GM19023 (cell line): ENCODE measurements around the gene COL17A1.

Experiments used
- ATAC-seq: cut with Tn5 transposase; IDR thresholded peaks from one replicate; pipeline ENCODE4 v1.9.1; 2021; ENCODE audit warnings: mild to moderate bottlenecking, moderate library complexity; ENCODE audit not compliant: unreplicated experiment

The COL17A1 gene

DNA sequence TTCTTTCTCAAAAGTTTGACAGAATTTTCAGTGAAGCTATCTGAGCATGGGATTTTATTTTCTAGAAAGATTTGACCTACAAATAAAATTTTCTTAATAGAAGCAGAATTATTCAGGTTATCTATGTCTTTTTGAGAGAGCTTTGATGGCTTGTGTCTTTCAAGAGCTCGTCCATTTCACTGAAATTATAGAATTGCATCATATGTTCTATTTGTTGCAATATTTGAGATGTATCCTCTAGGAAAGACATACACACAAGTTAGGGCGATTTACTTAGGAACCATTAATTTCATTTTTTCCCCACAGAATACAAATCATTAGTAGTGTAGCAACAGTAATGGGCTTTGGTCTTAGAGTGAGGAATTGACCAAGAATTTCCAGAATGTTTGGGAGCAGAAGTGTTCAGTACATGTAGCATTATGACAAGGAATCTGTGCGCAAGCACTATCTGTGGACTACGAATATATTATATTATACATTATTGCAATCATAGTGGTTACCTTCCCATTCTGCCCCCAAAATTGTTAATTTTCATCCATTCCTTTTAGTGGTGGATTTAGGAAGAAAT lies 12.8 kb upstream of the COL17A1 start:
- no peak for ATAC-seq

DNA sequence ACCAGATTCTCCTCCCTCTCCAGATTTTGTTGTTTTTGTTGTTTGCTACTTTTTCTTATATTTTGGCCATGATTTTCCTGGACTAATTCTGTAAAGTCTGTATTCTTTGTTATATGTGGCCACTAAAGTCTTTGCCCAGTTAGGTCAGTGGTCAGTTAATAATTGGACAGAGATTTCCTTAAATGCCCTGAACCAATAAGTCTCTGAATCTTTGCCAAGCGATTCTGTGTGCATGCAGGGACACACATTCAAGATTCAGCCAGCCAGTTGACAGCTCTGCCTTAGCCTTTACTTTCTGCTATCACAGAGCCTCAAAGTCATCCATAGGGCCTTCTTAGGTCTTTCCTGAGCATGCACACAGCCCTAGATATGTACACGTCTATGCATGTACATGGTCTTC lies 11.0 kb upstream of the COL17A1 start:
- ATAC-seq: no peak

DNA sequence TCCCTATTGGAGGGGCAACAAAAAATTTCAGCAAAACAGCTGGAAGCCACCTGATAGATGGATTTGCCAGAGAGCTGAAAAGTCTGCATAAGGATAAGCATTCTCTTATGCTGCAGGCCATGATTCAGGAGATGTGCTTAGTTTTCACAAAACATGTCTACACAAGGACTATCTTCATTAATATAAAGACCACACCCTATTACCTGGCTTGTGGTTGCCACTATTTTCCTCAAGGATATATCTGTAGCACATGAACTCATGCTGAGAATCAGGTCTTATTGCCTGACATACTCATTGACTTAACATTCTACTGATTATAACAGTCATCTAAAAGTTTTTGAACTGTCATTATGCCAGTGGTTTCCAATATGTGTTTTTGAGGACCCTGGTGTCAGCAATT lies 7.1 kb upstream of the COL17A1 start:
- ATAC-seq: no peak

DNA sequence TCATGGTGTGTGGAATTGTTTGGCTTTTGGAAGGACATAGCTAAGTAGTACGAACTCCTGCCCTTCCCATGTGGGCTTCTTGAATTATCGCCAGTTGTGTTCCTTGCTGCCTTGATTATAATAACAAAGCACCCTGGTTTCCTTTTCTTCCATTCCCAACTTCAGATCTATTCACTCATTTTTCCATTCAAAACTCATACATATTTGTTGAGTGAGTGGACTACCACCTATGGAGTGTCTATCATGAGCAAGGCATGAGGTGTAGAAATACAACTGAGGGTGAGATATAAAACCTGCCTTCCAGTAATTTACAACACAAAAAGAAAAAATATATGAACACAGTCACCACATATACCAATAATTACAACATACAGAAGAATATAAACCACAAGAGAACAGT lies 4.9 kb upstream of the COL17A1 start:
- ATAC-seq: no peak

DNA sequence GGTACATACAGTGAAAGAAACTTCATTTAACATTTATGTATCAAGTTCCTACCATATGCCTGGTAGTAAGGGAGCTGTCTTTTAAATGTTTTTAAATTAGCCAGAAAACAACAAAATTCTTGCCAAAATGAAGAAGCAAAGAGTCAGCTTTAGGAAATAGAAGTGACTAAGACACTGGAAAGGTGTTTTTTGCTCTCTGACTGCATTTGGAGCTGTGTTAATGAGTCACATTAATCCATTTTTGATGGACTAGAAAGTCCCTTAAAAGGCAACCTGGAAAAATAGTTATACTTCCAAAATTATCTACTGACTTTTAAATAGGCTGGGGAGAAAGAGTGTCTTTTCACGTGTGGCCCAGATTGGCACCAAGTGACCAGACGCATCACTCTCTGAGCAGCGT lies 3.9 kb upstream of the COL17A1 start:
- ATAC-seq: no peak

DNA sequence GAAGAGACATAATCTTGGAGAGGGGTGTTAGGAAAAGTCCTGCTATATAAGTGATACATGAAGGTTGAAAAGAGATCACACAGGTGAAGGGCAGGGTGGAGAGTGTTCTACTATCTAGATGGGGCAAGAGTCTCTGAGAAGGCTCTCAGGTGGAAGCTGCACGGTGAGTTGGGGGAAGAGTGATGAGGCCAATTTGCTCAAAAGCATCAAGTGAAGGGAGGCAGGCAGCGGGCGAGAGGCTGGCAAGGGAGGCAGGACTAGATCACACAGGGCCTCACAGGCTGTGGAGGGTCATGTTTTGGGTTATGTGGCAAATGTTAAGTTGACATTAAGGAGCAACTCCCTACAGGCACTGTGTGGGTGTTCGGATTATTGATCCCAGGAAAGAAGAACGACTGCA lies 2.6 kb upstream of the COL17A1 start:
- no peak for ATAC-seq

DNA sequence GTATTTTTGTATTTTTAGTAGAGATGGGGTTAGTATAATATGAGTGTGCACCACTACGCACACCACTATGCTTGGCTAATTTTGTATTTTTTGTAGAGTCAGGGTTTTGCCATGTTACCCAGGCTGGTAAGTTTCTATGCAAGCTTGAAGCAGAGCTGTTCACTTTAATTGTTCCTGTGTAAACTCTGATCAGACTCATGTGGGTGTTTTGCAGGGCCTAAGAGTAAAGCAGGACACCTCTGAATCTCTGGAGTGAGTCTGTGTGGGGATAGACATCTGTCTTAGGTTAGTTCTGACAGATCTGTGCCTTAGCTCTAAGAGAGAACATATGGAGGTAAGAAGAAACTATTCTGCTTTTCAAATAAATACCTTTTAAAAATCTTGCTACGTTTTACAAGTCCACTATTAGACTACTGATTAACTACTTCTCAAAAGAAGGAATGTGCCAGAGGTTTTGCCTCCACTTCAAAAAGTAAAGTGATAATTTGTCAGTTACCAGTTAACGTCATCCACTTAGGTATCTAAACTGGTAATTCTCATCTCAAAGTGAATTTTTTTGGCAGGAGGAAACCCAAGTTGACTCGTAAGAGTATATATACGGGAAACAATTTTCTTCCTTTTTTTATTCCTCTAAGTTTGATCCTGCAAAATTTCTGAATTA lies 1.1 kb downstream of the COL17A1 start:
- ATAC-seq: no peak

DNA sequence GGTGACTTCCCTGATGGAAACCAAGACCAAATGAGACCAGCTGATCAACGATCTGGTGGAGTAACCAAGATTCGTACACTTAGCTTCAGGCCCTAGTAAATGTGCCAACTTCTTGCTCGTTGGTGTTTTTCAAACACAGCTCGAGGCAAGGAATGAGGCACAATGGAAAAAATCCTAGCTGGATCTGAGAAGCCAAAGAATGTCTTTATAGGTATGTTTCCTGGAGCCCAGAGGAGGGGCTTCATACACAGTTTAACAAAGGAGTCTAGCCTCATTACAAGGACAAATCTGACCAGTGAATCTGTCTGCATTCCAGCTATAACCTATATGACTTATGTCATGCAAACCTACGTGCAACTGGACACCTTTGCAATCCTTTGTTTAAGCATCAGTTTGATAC lies 3.7 kb downstream of the COL17A1 start:
- ATAC-seq: no peak

DNA sequence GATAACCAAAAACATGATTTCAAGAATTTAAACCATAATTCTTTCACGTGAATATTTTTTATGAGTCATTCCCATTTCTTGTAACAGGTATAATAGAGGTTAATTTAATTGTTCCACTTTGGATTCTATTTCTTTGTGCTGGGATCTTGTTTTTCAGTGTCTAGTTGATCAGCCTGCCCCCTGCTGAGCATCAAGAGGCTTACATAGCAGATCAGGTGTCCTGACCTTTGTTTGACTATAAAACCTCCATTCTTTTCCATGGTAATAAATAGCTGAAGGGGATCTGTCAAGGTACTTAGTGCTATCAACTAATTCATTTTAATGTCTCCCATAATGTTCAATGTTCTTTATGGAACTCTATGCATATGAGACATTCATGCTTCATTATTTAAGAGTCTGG lies 4.9 kb downstream of the COL17A1 start:
- no peak for ATAC-seq

DNA sequence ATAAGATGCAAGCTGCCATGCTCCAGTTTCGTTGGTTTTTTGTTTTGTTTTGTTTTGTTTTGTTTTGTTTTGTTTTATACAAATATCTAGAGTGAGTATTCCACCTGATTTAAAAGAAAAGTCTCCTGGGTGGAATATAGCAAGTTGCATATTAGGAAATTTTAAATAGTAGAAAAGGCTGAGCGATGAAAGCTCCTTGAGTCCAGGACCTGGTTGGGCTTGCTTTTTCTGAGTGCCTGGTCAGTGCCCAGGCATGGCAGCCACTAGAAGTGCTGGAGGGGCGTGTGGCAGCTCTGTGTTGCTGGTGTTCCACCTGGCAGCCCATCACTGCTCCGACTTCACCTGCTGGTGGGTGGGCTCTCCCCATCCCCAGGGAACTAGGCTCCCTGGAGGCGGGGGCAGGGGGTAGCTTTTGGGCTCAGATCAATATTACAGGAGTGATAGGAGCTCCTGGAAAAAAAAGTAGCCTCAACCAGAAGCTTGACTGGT lies 8.0 kb downstream of the COL17A1 start:
- ATAC-seq: no peak

DNA sequence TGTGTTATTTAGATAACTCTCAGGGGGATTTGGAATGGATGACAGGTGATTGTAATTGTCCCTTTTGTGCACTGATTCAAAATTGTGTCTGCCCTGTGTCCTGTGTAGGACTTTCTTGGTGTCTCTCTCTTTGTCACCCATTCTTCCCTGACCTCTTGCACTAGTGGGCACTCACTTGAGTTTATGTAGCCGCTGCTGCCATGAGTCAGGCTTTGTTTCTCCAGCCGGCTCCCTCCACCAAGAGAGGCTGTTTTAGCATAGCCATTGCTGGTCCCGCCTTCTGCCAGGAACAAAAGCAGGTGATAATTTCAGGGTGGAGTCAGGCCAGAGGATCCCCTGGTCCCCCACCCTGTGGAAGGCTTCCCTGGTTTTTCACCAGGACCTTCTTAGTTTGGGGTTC lies 8.4 kb downstream of the COL17A1 start:
- no peak for ATAC-seq

DNA sequence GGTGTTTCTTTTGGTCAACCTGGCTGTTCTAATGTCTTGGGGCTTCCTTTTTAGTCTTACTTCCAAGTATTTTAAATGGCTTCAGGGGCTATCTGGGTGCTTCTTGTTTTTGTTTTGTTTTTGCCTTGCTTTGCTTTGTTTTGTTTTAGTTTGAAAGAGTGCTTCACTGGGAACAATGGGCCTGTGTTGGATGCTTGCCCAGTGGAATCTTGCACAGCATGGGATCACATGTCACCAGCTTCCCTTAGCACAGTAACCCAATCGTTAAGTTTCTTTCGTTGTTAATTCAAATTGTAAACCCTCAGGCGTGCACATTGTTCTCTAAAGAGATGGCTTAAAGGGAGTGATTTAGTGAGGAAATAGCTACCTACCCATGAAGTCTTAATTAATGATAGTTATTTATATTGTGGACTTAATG lies 8.9 kb downstream of the COL17A1 start:
- ATAC-seq: no peak

DNA sequence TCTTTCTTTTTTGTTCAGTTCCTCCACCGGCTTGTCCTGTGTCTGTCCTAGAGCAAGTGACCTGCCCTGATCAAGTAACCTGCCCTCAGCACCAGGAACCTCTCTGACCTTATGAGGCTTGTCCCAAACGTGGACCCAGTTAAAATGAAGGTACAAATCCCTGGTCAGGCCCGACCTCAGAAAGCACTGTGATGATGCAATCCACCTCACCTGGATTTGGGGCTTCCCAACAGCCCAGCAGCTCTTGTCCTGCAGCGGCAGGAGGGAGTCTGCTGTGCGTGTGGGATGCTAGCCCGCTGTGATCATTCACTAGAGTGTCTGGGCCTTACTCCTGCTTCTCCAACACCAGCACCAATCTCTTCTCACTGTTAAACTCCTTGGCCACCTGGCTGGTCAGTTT lies 11.2 kb downstream of the COL17A1 start:
- no peak for ATAC-seq

DNA sequence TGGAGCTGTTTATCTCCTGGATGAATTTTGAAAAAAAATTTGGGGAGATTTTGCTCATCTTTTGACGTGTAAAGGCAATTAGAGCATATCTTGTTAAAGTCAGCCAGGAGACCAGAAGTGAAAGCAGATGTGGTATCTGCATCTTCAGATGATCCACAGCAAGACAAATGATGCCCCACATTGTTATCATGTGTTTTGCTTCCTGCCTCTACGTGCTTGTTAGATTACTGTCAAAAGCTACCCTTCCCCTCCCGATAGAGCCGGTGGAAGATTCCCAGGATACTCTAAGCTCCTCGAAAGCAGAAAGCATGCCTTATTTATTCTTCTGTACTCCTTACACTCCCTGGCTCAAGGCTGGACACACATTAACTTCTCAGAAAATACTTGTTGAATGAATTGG lies 12.9 kb downstream of the COL17A1 start:
- ATAC-seq: no peak

DNA sequence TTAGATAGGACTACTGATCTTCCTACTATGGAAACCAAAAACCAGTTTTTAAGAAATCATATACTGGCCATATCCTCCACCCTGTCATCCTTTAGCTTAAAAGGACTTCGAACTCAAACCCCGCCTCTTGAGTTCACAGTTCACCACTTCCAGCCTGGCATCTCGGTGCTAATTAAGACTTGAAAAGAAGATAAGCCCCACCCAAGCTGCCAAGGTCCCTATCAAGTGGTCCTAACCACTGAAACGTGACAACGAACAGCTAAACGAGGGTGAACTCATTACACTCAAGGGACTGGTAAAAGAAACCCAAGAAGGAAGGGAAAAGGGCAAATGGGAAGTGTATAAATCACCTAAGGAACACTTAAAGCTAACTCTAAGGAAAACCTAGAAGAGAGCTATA lies 16.1 kb downstream of the COL17A1 start:
- ATAC-seq: no peak

DNA sequence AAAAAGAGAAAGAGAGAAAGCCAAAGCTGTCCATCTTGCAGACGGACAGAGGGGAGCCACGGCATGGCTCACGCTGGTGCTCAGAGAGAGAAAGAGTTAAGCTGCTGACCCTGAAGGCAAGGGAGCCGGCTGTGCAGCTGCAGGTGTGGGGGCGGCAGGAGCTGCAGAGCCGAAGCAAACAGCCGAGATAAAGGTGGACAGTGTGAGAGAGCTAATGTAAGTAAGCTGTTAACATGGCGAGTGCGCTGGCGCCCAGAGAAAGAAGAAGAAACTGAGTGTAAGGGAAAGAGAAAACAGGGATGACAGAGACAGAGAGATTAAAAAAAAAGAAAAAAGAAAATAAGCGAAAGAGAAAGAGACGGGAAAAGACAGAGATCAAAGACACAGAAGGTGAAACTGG lies 18.2 kb downstream of the COL17A1 start:
- no peak for ATAC-seq

DNA sequence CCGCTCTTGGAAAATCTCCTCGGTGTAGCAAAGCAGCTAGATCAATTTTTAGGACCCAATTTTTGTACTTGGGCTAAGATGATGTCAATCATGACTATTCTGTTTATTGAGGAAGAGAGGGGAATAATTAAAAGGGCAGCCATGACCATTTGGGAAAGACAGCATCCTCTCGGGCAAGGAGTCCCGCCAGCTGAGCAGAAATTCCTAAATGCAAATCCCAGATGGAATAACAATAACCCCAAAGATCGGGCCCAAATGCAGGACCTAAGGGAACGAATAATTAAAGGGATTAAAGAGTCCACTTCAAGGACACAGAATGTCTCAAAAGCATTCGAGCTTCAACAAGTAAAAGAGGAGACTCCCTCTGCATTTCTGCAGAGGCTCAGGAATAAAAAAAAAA lies 18.7 kb downstream of the COL17A1 start:
- ATAC-seq: no peak

DNA sequence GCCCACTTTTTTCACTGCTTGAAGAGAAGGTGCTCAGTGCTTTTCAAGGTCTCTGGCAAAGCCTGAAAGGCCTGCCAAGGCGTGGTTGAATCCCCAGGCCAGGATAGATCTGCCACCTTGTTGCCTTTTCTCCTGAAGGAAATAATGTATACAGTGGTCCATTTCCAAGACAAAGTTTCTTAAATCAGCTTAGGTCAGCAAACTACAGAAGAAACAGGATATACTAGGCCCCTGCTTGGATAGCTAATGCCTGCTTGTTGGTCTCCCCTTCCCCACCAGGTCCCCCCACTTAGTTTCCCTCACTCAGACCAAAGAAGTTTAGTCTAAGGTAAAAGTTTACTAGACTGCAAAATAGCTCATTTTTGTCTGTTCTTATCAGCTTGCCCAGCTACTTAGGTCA lies 19.9 kb downstream of the COL17A1 start:
- ATAC-seq: no peak

DNA sequence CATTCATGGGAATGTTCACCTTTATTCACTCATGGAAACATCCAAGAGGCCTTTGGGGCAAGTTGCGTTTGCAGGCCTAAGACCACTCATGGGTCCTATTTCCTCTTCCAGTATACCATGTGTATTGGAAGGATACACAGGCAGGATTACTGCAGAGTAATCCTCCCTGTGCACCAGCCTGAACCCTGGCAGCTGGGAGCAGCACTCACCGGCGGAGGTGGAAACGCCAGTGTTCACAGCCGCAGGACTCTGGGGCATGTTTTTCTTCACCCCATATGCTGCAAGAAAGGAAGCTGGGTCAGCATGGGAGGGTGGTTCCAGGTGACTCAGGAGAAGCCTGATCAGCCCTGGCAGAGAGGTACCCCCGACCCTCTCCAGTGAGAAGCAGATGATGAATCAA lies 24.5 kb downstream of the COL17A1 start:
- ATAC-seq: no peak

DNA sequence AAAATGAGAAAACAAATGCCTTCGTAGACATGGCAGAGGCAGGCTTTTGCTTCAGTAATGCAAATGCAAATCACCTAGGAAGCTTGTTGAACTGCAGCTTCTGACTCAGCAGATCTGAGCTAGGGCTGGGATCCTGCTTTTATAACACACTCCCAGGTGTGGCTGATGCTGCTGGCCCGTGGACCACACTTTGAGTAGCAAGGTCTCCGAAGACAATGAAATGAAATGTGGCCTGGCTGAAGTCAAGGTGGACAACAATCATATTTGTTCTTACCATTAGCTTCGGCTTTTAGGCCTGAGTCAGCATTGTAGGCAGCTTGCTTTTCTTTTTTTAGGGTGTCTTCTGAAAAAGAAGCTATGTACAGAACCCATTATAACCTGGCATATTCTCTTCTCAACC lies 26.3 kb downstream of the COL17A1 start:
- ATAC-seq: no peak

DNA sequence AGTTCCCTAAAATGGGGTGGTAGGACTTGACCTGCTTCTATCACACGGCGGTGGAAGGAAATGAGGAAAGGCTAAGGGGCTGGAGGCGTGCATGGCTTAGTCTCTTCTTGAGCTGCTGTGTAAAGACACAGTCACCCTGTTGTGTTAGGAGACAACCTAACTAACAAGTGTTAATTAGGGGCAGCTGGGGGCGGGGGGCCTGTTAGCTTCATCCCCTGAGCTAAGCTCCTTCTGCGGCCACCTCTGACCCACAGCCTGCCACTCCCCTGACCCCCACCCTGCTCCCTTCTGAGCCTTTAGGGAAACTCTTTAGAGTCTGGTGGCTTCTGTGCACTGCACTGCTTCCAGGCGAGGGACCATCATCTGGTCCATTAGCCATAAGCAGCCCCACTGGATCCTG lies 28.0 kb downstream of the COL17A1 start:
- no peak for ATAC-seq

DNA sequence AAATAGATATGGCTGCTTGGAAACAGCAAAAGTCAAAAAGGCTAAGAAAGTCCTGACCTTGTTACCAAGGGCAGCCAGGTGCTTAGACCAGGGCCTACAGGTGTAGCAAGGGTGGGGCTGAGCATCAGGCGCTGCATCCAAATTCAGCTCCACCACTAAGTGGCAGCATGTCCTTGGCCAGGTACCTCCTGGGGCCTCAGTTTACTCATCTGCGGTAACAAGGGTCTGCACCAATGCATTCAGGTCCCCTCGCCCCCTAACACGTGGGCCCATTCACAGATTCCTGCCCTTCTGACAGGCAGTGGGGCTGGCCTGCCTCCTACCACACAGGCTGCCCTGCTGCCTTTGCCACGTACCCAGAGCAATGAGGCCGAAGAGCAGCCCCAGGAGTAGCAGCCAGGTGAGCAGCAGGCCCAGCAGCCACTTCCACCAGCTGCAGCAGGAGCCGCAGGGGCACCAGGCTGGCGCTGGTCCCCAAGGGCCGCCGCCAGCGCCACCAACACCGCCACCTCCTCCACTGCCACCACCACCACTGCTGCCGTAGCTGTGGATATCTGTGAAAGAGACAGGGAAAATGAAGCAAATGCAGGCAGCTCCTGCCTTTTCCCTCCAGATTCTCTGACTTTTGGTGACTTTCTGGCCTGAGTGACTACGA lies 28.9 kb downstream of the COL17A1 start:
- ATAC-seq: no peak

DNA sequence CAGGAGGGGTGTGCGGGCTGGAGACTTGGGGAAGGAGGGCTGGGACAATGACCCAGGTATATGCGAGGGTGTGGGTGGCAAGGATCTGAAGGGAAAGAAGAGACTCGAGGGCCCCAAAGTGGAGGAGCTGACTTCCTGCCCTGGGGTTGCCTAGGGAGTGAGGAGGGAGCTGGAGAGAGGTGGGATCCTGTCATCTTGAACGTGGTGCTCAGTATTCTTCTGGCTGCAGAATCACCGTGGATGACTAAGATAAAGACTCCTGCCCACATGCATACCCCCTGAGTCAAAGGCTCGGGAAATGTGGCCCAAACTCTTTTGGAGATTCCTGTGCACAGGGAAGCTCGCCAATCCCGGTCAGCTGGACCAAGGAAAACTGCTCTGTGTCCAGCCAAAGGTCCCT lies 31.2 kb downstream of the COL17A1 start:
- ATAC-seq: no peak
